ENCODE results near the gene RBSN. TPM values are rescaled to one million over a fixed set of nuclear protein-coding genes. Genes with fewer than 3 reads are reported as not detected.

The RBSN gene
- polyA plus RNA-seq, 1 experiment: 14.3 TPM

DNA sequence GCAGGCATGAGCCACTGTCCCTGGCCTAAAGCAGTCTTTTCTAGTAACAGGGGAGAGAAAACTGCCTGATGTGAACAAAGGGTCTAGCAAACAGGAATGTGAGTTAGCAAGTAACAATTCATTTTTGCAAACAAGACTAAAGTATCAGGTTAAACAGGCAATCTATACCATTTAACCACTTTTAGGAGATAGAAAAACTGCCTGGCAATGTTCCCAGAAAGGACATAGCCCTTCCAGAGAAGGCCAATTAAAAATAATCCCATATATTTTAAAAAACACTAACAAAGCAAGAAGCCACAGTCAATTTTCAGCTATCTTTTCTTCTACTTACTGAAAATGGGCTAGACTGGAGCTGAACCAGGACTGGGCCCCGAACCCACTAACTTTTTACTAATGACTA, 6.3 kb downstream of the RBSN start:
- Histone ChIP-seq H3K27ac (ENCODE audit: low read depth, low read length) (no peak overlapping the region), H3K27me3 (ENCODE audit: control insufficient read depth, insufficient read depth, low read length) (no peaks in the 10 kb centered on the region), H3K4me3 (ENCODE audit: low read depth, low read length) (no peak overlapping the region), H3K9me3 (ENCODE audit: control insufficient read depth, insufficient read depth, low read length) (no peaks in the 10 kb centered on the region)
- no peak for DNase-seq (ENCODE audit: low read depth, low spot score)
- ChIA-PET POLR2A (no interaction called here), CTCF (no interaction called here)
- TF ChIP-seq, protein P1, sequence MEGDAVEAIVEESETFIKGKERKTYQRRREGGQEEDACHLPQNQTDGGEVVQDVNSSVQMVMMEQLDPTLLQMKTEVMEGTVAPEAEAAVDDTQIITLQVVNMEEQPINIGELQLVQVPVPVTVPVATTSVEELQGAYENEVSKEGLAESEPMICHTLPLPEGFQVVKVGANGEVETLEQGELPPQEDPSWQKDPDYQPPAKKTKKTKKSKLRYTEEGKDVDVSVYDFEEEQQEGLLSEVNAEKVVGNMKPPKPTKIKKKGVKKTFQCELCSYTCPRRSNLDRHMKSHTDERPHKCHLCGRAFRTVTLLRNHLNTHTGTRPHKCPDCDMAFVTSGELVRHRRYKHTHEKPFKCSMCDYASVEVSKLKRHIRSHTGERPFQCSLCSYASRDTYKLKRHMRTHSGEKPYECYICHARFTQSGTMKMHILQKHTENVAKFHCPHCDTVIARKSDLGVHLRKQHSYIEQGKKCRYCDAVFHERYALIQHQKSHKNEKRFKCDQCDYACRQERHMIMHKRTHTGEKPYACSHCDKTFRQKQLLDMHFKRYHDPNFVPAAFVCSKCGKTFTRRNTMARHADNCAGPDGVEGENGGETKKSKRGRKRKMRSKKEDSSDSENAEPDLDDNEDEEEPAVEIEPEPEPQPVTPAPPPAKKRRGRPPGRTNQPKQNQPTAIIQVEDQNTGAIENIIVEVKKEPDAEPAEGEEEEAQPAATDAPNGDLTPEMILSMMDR (IDR thresholded peaks at IDR 0.05; ENCODE audit: low read depth, low read length): no peak

- ChIA-PET POLR2A (no interaction called here), CTCF (interaction anchor here (1.1 kb wide), 1 partner anchor 11 kb away, joined by 3 read pairs; no protein-coding TSS in a partner anchor)
- Histone ChIP-seq H3K27me3 (ENCODE audit: control insufficient read depth, insufficient read depth, low read length) (no peaks in the 10 kb centered on the region), H3K4me3 (ENCODE audit: low read depth, low read length) (no peak overlapping the region), H3K9me3 (ENCODE audit: control insufficient read depth, insufficient read depth, low read length) (no peaks in the 10 kb centered on the region), H3K27ac (ENCODE audit: low read depth, low read length) (no peak overlapping the region)
- TF ChIP-seq, protein P1 (IDR thresholded peaks at IDR 0.05; ENCODE audit: low read depth, low read length): no peak
- no peak for DNase-seq (ENCODE audit: low read depth, low spot score)
These were observed 7.4 kb downstream of the RBSN start for GRCh38 chr3:15091575-15091974.

GRCh38 chr3:15089201-15089600, 9.7 kb downstream of the RBSN start:
- Histone ChIP-seq H3K4me3 (ENCODE audit: low read depth, low read length) (no peak overlapping the region), H3K27me3 (ENCODE audit: control insufficient read depth, insufficient read depth, low read length) (no peaks in the 10 kb centered on the region), H3K27ac (ENCODE audit: low read depth, low read length) (no peak overlapping the region), H3K9me3 (ENCODE audit: control insufficient read depth, insufficient read depth, low read length) (no peaks in the 10 kb centered on the region)
- DNase-seq (ENCODE audit: low read depth, low spot score): no peak
- TF ChIP-seq, protein P1 (IDR thresholded peaks at IDR 0.05; ENCODE audit: low read depth, low read length): no peak
- ChIA-PET CTCF (interaction anchor here (1.1 to 1.3 kb wide), 2 partner anchors 19 to 163 kb away, joined by 7 to 10 read pairs; no protein-coding TSS in a partner anchor), POLR2A (no interaction called here)

DNA sequence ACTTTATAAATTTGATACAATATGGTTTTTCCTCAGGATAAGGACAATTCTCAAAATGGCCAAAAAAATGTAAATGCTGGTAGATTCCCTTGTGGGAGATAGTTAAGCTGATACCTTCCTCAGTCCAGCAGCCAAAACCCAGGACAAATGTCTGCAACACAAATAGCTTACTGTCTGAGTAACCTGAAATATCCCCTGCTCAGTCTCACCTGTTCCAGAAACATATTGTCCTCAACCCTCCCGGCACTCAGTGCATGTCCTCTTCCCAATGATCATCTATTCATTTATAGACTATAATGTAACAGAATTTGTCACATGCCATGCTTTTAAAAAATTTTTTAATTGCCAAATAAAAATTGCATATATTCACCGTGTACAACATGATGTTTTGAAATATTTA, 12.2 kb downstream of the RBSN start:
- DNase-seq (ENCODE audit: low read depth, low spot score): no peak
- Histone ChIP-seq H3K27ac (ENCODE audit: low read depth, low read length) (no peak overlapping the region), H3K27me3 (ENCODE audit: control insufficient read depth, insufficient read depth, low read length) (no peaks in the 10 kb centered on the region), H3K9me3 (ENCODE audit: control insufficient read depth, insufficient read depth, low read length) (no peaks in the 10 kb centered on the region), H3K4me3 (ENCODE audit: low read depth, low read length) (no peak overlapping the region)
- TF ChIP-seq, protein P1 (IDR thresholded peaks at IDR 0.05; ENCODE audit: low read depth, low read length): no peak
- ChIA-PET CTCF (no interaction called here), POLR2A (interaction anchor here (0.9 kb wide), 1 partner anchor 12 kb away, joined by 3 read pairs; the partner anchor contains the start of gene RBSN)

- Histone ChIP-seq H3K27me3 (ENCODE audit: control insufficient read depth, insufficient read depth, low read length) (no peaks in the 10 kb centered on the region), H3K27ac (ENCODE audit: low read depth, low read length) (no peak overlapping the region), H3K4me3 (ENCODE audit: low read depth, low read length) (no peak overlapping the region), H3K9me3 (ENCODE audit: control insufficient read depth, insufficient read depth, low read length) (no peaks in the 10 kb centered on the region)
- TF ChIP-seq, protein P1 (IDR thresholded peaks at IDR 0.05; ENCODE audit: low read depth, low read length): no peak
- no peak for DNase-seq (ENCODE audit: low read depth, low spot score)
- ChIA-PET CTCF (no interaction called here), POLR2A (interaction anchor here (0.6 to 0.9 kb wide), 2 partner anchors 13 to 1547 kb away, joined by 3 read pairs; partner anchors contain the start of gene RBSN)
These were observed 12.7 kb downstream of the RBSN start for GRCh38 chr3:15086263-15086662.

Measured in AG04450 (cell line).